SK-N-SH treated with all-trans-retinoic acid at 6 μM for 48 hours (cell line): Measurements from ENCODE around the gene KDM4C.

ENCODE experiments used
- ARNTL ChIP-seq: fragments of 450-650 bp; formaldehyde crosslinking; IDR thresholded peaks from 2 replicates; pipeline ENCODE4 v1.5.0; 2020; ENCODE audit warnings: low read depth, mild to moderate bottlenecking, moderate library complexity, borderline replicate concordance
- BACH2 ChIP-seq: fragments of 250-450 bp; sonication (Bioruptor Pico); IDR thresholded peaks from 2 replicates; pipeline ENCODE4 v1.9.0; 2021; ENCODE audit warnings: mild to moderate bottlenecking, borderline replicate concordance
- ISL1 ChIP-seq: fragments of 250-450 bp; sonication (Bioruptor Pico); IDR thresholded peaks from 2 replicates; pipeline ENCODE4 v2.1.2; 2022; ENCODE audit warnings: mild to moderate bottlenecking, moderate library complexity
- OSR1 ChIP-seq: fragments of 250-450 bp; sonication (Bioruptor Pico); IDR thresholded peaks from 2 replicates; pipeline ENCODE4 v1.8.0; 2022; ENCODE audit warnings: moderate library complexity, mild to moderate bottlenecking, inconsistent platforms
- RARB ChIP-seq: fragments of 250-450 bp; sonication (Bioruptor Pico); IDR thresholded peaks from 2 replicates; pipeline ENCODE4 v1.8.0; 2021; ENCODE audit warnings: mild to moderate bottlenecking, moderate library complexity
- ZC3H10 ChIP-seq: fragments of 250-450 bp; sonication (Bioruptor Pico); IDR thresholded peaks from 2 replicates; pipeline ENCODE4 v1.5.1; 2021; ENCODE audit warnings: mild to moderate bottlenecking, moderate library complexity
- ZFP3 ChIP-seq: fragments of 250-450 bp; sonication (Bioruptor Pico); IDR thresholded peaks from 2 replicates; pipeline ENCODE4 v1.5.0; 2020; ENCODE audit warnings: mild to moderate bottlenecking, moderate library complexity
- ZFP30 ChIP-seq: fragments of 450-650 bp; formaldehyde crosslinking; IDR thresholded peaks from 2 replicates; pipeline ENCODE4 v1.5.0; 2022; ENCODE audit warnings: mild to moderate bottlenecking, moderate library complexity
- ZNF8 ChIP-seq: fragments of 450-650 bp; formaldehyde crosslinking; IDR thresholded peaks from 2 replicates; pipeline ENCODE4 v1.5.0; 2020; ENCODE audit warnings: mild to moderate bottlenecking, moderate library complexity
- TF ChIP-seq, protein P1 (sequence below): fragments of 250-450 bp; sonication (Bioruptor Pico); IDR thresholded peaks from 2 replicates; pipeline ENCODE4 v1.8.0; 2020; ENCODE audit warnings: mild to moderate bottlenecking, moderate library complexity, borderline replicate concordance
- TF ChIP-seq, protein P2 (sequence below): fragments of 250-450 bp; sonication (Bioruptor Pico); IDR thresholded peaks from 2 replicates; pipeline ENCODE4 v1.8.0; 2021; ENCODE audit warnings: low read depth, mild to moderate bottlenecking, moderate library complexity, borderline replicate concordance
- TF ChIP-seq, protein P3 (sequence below): fragments of 250-450 bp; sonication (Bioruptor Pico); IDR thresholded peaks from 2 replicates; pipeline ENCODE4 v1.5.1; 2020; ENCODE audit warnings: low read depth, mild to moderate bottlenecking, moderate library complexity
- TF ChIP-seq, protein P4 (sequence below): fragments of 250-450 bp; sonication (Bioruptor Pico); IDR thresholded peaks from 2 replicates; pipeline ENCODE4 v1.5.0; 2020; ENCODE audit warnings: mild to moderate bottlenecking, moderate library complexity

DNA sequence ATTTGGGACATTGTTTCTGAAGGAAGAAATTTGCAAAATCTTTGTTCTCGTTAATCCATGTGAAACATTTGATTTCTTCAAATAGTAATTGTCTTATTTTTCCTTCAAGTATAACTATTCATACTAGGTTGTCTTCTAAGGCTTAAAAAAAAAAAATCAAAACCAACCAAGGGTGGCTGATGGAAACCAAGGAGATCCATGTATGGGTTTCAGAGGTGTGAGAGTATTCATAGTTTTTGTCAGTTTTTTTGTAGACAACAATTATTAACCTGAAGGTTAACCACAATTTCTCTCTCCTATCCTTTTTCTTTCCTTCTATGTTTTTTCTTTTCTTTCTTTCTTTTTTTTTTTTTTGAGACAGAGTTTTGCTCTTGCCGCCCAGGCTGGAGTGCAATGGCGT is 35.4 kb downstream of the KDM4C start:
- TF ChIP-seq, protein P1, sequence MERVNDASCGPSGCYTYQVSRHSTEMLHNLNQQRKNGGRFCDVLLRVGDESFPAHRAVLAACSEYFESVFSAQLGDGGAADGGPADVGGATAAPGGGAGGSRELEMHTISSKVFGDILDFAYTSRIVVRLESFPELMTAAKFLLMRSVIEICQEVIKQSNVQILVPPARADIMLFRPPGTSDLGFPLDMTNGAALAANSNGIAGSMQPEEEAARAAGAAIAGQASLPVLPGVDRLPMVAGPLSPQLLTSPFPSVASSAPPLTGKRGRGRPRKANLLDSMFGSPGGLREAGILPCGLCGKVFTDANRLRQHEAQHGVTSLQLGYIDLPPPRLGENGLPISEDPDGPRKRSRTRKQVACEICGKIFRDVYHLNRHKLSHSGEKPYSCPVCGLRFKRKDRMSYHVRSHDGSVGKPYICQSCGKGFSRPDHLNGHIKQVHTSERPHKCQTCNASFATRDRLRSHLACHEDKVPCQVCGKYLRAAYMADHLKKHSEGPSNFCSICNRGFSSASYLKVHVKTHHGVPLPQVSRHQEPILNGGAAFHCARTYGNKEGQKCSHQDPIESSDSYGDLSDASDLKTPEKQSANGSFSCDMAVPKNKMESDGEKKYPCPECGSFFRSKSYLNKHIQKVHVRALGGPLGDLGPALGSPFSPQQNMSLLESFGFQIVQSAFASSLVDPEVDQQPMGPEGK = no peak
- TF ChIP-seq, protein P2, sequence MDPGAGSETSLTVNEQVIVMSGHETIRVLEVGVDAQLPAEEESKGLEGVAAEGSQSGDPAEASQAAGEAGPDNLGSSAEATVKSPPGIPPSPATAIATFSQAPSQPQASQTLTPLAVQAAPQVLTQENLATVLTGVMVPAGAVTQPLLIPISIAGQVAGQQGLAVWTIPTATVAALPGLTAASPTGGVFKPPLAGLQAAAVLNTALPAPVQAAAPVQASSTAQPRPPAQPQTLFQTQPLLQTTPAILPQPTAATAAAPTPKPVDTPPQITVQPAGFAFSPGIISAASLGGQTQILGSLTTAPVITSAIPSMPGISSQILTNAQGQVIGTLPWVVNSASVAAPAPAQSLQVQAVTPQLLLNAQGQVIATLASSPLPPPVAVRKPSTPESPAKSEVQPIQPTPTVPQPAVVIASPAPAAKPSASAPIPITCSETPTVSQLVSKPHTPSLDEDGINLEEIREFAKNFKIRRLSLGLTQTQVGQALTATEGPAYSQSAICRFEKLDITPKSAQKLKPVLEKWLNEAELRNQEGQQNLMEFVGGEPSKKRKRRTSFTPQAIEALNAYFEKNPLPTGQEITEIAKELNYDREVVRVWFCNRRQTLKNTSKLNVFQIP = no peak
- TF ChIP-seq ZFP30 (CRISPR knock-in tag) (no peak), ZC3H10 (CRISPR knock-in tag) (no peak), ISL1 (no peak), OSR1 (CRISPR knock-in tag) (no peak), RARB (CRISPR knock-in tag) (no peak), ZFP3 (CRISPR knock-in tag) (no peak), ZNF8 (CRISPR knock-in tag) (no peak), BACH2 (CRISPR knock-in tag) (no peak), ARNTL (CRISPR knock-in tag) (no peak)
- TF ChIP-seq, protein P3, sequence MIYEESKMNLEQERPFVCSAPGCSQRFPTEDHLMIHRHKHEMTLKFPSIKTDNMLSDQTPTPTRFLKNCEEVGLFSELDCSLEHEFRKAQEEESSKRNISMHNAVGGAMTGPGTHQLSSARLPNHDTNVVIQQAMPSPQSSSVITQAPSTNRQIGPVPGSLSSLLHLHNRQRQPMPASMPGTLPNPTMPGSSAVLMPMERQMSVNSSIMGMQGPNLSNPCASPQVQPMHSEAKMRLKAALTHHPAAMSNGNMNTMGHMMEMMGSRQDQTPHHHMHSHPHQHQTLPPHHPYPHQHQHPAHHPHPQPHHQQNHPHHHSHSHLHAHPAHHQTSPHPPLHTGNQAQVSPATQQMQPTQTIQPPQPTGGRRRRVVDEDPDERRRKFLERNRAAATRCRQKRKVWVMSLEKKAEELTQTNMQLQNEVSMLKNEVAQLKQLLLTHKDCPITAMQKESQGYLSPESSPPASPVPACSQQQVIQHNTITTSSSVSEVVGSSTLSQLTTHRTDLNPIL (CRISPR knock-in tag) = no peak
- TF ChIP-seq, protein P4, sequence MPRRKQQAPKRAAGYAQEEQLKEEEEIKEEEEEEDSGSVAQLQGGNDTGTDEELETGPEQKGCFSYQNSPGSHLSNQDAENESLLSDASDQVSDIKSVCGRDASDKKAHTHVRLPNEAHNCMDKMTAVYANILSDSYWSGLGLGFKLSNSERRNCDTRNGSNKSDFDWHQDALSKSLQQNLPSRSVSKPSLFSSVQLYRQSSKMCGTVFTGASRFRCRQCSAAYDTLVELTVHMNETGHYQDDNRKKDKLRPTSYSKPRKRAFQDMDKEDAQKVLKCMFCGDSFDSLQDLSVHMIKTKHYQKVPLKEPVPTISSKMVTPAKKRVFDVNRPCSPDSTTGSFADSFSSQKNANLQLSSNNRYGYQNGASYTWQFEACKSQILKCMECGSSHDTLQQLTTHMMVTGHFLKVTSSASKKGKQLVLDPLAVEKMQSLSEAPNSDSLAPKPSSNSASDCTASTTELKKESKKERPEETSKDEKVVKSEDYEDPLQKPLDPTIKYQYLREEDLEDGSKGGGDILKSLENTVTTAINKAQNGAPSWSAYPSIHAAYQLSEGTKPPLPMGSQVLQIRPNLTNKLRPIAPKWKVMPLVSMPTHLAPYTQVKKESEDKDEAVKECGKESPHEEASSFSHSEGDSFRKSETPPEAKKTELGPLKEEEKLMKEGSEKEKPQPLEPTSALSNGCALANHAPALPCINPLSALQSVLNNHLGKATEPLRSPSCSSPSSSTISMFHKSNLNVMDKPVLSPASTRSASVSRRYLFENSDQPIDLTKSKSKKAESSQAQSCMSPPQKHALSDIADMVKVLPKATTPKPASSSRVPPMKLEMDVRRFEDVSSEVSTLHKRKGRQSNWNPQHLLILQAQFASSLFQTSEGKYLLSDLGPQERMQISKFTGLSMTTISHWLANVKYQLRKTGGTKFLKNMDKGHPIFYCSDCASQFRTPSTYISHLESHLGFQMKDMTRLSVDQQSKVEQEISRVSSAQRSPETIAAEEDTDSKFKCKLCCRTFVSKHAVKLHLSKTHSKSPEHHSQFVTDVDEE (CRISPR knock-in tag) = no peak
